Sigmoid colon (tissue), 4 donors: ENCODE measurements around the gene ATF7.

ENCODE experiments used
- POLR2A ChIP-seq, 2 donors: fragments of 450-650 bp; IDR thresholded peaks; one replicate each; pipeline ENCODE4 v1.6.1; 2016; ENCODE audit warnings: antibody characterized with exemption in 2 of 2, mild to moderate bottlenecking in 2 of 2, moderate library complexity in 2 of 2
- POLR2AphosphoS5 ChIP-seq, 4 donors: sonication (generic); formaldehyde crosslinking; IDR thresholded peaks; one replicate each; pipeline ENCODE4 v1.6.1; 2017; ENCODE audit warnings: antibody characterized with exemption in 4 of 4
- TF ChIP-seq, protein P1 (sequence below), 4 experiments: fragments of 450-650 bp in 3 of 4; fragments of 200-600 bp in 1 of 4; IDR thresholded peaks; one replicate each; pipeline ENCODE4 v1.5.1; 2016 to 2019; ENCODE audit warnings: antibody characterized with exemption in 4 of 4, mild to moderate bottlenecking in 3 of 4, moderate library complexity in 2 of 4

DNA sequence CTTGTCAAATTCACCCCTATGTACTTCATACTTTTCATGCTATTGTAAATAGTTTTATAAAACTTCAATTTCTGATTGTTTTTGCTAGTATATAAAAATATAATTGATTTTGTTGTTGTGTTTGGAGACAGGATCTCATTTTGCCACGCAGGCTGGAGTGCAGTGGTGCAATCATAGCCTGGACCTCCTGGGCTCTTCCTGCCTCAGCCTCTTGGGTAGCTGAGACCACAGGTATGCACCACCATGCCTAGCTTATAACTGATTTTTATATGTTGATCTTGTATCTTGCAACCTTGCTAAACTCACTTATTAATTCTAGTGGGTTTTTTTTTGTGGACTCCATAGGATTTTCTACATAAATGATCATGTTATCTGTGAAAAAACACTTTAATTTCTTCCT, 26.2 kb upstream of the ATF7 start:
- TF ChIP-seq, protein P1, sequence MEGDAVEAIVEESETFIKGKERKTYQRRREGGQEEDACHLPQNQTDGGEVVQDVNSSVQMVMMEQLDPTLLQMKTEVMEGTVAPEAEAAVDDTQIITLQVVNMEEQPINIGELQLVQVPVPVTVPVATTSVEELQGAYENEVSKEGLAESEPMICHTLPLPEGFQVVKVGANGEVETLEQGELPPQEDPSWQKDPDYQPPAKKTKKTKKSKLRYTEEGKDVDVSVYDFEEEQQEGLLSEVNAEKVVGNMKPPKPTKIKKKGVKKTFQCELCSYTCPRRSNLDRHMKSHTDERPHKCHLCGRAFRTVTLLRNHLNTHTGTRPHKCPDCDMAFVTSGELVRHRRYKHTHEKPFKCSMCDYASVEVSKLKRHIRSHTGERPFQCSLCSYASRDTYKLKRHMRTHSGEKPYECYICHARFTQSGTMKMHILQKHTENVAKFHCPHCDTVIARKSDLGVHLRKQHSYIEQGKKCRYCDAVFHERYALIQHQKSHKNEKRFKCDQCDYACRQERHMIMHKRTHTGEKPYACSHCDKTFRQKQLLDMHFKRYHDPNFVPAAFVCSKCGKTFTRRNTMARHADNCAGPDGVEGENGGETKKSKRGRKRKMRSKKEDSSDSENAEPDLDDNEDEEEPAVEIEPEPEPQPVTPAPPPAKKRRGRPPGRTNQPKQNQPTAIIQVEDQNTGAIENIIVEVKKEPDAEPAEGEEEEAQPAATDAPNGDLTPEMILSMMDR (IDR thresholded peaks at IDR 0.05) = no peak
- TF ChIP-seq POLR2AphosphoS5 (IDR thresholded peaks at IDR 0.05) = no peak
- no peak for TF ChIP-seq POLR2A (IDR thresholded peaks at IDR 0.05)
